IMR-90 (cell line): ENCODE measurements around the gene HMOX2. TPM values are rescaled to one million over a fixed set of nuclear protein-coding genes. Genes with fewer than 3 reads are reported as not detected.

ENCODE experiments used
- ATAC-seq: fragments of 200-7000 bp; cut with Tn5 transposase; 2 replicates; pipeline ENCODE4 v1.9.1; 2020; ENCODE audit warnings: low read depth, mild to moderate bottlenecking, moderate library complexity
- BruUV-seq: library from RNA; stranded (reverse); fragments of 400-500 nt; replicated peaks from 2 replicates; lab custom pipeline; 2021; lab: Mats Ljungman, UMichigan
- CTCF ChIA-PET: fragments of 300-600 bp; formaldehyde crosslinking; extraction: SDS; loops from one replicate; lab custom pipeline; 2021; ENCODE audit warnings: antibody characterized with exemption; lab: Yijun Ruan, JAX
- POLR2A ChIA-PET: fragments of 300-600 bp; sonication (Branson Sonifier 250); formaldehyde crosslinking; loops from one replicate; lab custom pipeline; 2022; ENCODE audit warnings: antibody characterized with exemption; ENCODE audit not compliant: unreplicated experiment; lab: Charles Lee
- DNase-seq: peaks from one replicate; pipeline ENCODE4 v3.0.0; 2013
- H2AFZ ChIP-seq: replicated peaks from 2 replicates; pipeline ENCODE3; 2013; ENCODE audit warnings: low read length, mild to moderate bottlenecking; ENCODE audit not compliant: poor library complexity
- H2AK5ac ChIP-seq: 2 replicates; pipeline ENCODE4 v1.6.1; 2013; ENCODE audit warnings: low read depth, low read length, inconsistent platforms
- H2AK9ac ChIP-seq: replicated peaks from 2 replicates; pipeline ENCODE3; 2013; ENCODE audit warnings: mild to moderate bottlenecking, low read depth, low read length, moderate library complexity; ENCODE audit not compliant: poor library complexity
- H2BK120ac ChIP-seq: 2 replicates; pipeline ENCODE4 v1.6.1; 2013; ENCODE audit warnings: low read depth, low read length, inconsistent platforms
- H2BK15ac ChIP-seq: 3 replicates; pipeline ENCODE4 v1.6.1; 2013; ENCODE audit warnings: low read depth, low read length, inconsistent platforms
- H2BK20ac ChIP-seq: 2 replicates; pipeline ENCODE4 v1.6.1; 2013; ENCODE audit warnings: low read depth, mild to moderate bottlenecking, inconsistent platforms, low read length, moderate library complexity
- H2BK5ac ChIP-seq: 2 replicates; pipeline ENCODE4 v1.6.1; 2013; ENCODE audit warnings: mild to moderate bottlenecking, low read depth, low read length, inconsistent platforms; ENCODE audit not compliant: poor library complexity, severe bottlenecking
- H3K14ac ChIP-seq: replicated peaks from 2 replicates; pipeline ENCODE4 v1.6.1; 2013; ENCODE audit warnings: low read depth, low read length, inconsistent platforms
- H3K18ac ChIP-seq: 2 replicates; pipeline ENCODE4 v1.6.1; 2013; ENCODE audit warnings: low read depth, low read length, control low read depth
- H3K23ac ChIP-seq: 2 replicates; pipeline ENCODE4 v1.6.1; 2013; ENCODE audit warnings: low read depth, low read length, inconsistent platforms
- H3K27ac ChIP-seq: 2 replicates; pipeline ENCODE4 v1.5.1; 2013; ENCODE audit warnings: mild to moderate bottlenecking, control low read depth, low read length; ENCODE audit not compliant: insufficient read depth
- H3K27me3 ChIP-seq: 2 replicates; pipeline ENCODE4 v1.6.1; 2013; ENCODE audit warnings: low read length; ENCODE audit not compliant: control insufficient read depth, insufficient read depth
- H3K36me3 ChIP-seq: 2 replicates; pipeline ENCODE4 v1.6.1; 2013; ENCODE audit warnings: low read length, mixed read lengths; ENCODE audit not compliant: control insufficient read depth, insufficient read depth
- H3K4ac ChIP-seq: 2 replicates; pipeline ENCODE4 v1.6.1; 2013; ENCODE audit warnings: low read depth, low read length, inconsistent platforms
- H3K4me1 ChIP-seq: 2 replicates; pipeline ENCODE4 v1.6.1; 2013; ENCODE audit warnings: low read length, mixed read lengths; ENCODE audit not compliant: control insufficient read depth, insufficient read depth
- H3K4me2 ChIP-seq: 2 replicates; pipeline ENCODE4 v1.6.1; 2013; ENCODE audit warnings: low read depth, mild to moderate bottlenecking, control low read depth, low read length, moderate library complexity
- H3K4me3 ChIP-seq: 2 replicates; pipeline ENCODE4 v1.5.1; 2013; ENCODE audit warnings: low read depth, mild to moderate bottlenecking, control low read depth, low read length, moderate library complexity; ENCODE audit not compliant: insufficient read depth
- H3K56ac ChIP-seq: 2 replicates; pipeline ENCODE4 v1.6.1; 2013; ENCODE audit warnings: low read length, inconsistent platforms; ENCODE audit not compliant: insufficient read depth; ENCODE audit errors: extremely low read depth
- H3K79me1 ChIP-seq, 2 experiments: 2 replicates each; pipeline ENCODE4 v1.6.1; 2013; ENCODE audit warnings: low read length in 2 of 2, inconsistent platforms in 1 of 2, low read depth in 1 of 2
- H3K9ac ChIP-seq: 2 replicates; pipeline ENCODE4 v1.6.1; 2013; ENCODE audit warnings: low read depth, low read length, control low read depth
- H3K9me1 ChIP-seq: 2 replicates; pipeline ENCODE4 v1.6.1; 2013; ENCODE audit warnings: low read length, inconsistent platforms; ENCODE audit not compliant: insufficient read depth
- H3K9me3 ChIP-seq: 2 replicates; pipeline ENCODE4 v1.6.1; 2013; ENCODE audit warnings: low read length; ENCODE audit not compliant: control insufficient read depth, insufficient read depth
- H4K20me1 ChIP-seq: 2 replicates; pipeline ENCODE4 v1.6.1; 2013; ENCODE audit warnings: low read length, inconsistent platforms; ENCODE audit not compliant: insufficient read depth
- H4K5ac ChIP-seq: 2 replicates; pipeline ENCODE4 v1.6.1; 2013; ENCODE audit warnings: mild to moderate bottlenecking, low read depth, low read length, control low read depth
- H4K8ac ChIP-seq, 2 experiments: 2 replicates each; pipeline ENCODE4 v1.6.1; 2013; ENCODE audit warnings: low read depth in 2 of 2, low read length in 2 of 2, control low read depth in 1 of 2, inconsistent platforms in 1 of 2
- H4K91ac ChIP-seq: 2 replicates; pipeline ENCODE4 v1.6.1; 2013; ENCODE audit warnings: low read depth, low read length, inconsistent platforms; ENCODE audit not compliant: insufficient read depth
- BHLHE40 ChIP-seq: fragments of 150-350 bp; IDR thresholded peaks from 2 replicates; pipeline ENCODE4 v1.6.1; 2016; ENCODE audit warnings: mild to moderate bottlenecking, low read depth, low read length
- CEBPB ChIP-seq: IDR thresholded peaks from 2 replicates; pipeline ENCODE4 v1.6.1; 2012; ENCODE audit warnings: low read depth, low read length, improper control_type of control experiment
- CHD1 ChIP-seq: IDR thresholded peaks from 2 replicates; pipeline ENCODE4 v1.6.1; 2012; ENCODE audit warnings: low read depth, low read length, improper control_type of control experiment
- CTCF ChIP-seq: conservative IDR thresholded peaks from 2 replicates; pipeline ENCODE4 v1.5.1; 2012; ENCODE audit warnings: mild to moderate bottlenecking, low read depth, low read length, improper control_type of control experiment
- ELK1 ChIP-seq: fragments of 150-350 bp; IDR thresholded peaks from 2 replicates; pipeline ENCODE4 v1.6.1; 2016; ENCODE audit warnings: low read depth, mild to moderate bottlenecking, low read length, moderate library complexity, borderline replicate concordance
- FOS ChIP-seq: fragments of 150-350 bp; IDR thresholded peaks from 2 replicates; pipeline ENCODE4 v1.6.1; 2016; ENCODE audit warnings: low read depth, low read length
- MAFK ChIP-seq: IDR thresholded peaks from 2 replicates; pipeline ENCODE4 v1.6.1; 2012; ENCODE audit warnings: low read depth, low read length, improper control_type of control experiment
- MAZ ChIP-seq: IDR thresholded peaks from 2 replicates; pipeline ENCODE4 v1.6.1; 2012; ENCODE audit warnings: low read depth, mild to moderate bottlenecking, low read length, improper control_type of control experiment, moderate library complexity, borderline replicate concordance
- MXI1 ChIP-seq: IDR thresholded peaks from 2 replicates; pipeline ENCODE4 v1.6.1; 2012; ENCODE audit warnings: low read depth, mild to moderate bottlenecking, low read length, moderate library complexity, borderline replicate concordance
- NFE2L2 ChIP-seq: fragments of 150-350 bp; IDR thresholded peaks from 2 replicates; pipeline ENCODE4 v1.6.1; 2016; ENCODE audit warnings: low read depth, mild to moderate bottlenecking, low read length
- POLR2A ChIP-seq: IDR thresholded peaks from 2 replicates; pipeline ENCODE4 v1.6.1; 2012; ENCODE audit warnings: mild to moderate bottlenecking, low read depth, low read length
- RAD21 ChIP-seq: IDR thresholded peaks from 2 replicates; pipeline ENCODE4 v1.6.1; 2012; ENCODE audit warnings: low read length, improper control_type of control experiment
- RCOR1 ChIP-seq: IDR thresholded peaks from 2 replicates; pipeline ENCODE4 v1.6.1; 2012; ENCODE audit warnings: mild to moderate bottlenecking, low read length, improper control_type of control experiment; ENCODE audit not compliant: insufficient replicate concordance
- RFX5 ChIP-seq: IDR thresholded peaks from 2 replicates; pipeline ENCODE4 v1.8.0; 2012; ENCODE audit warnings: low read depth, mild to moderate bottlenecking, low read length, moderate library complexity
- SMC3 ChIP-seq: fragments of 150-350 bp; IDR thresholded peaks from 2 replicates; pipeline ENCODE4 v1.6.1; 2016; ENCODE audit warnings: low read depth, mild to moderate bottlenecking, antibody characterized with exemption, low read length, moderate library complexity
- USF2 ChIP-seq: fragments of 150-350 bp; IDR thresholded peaks from 2 replicates; pipeline ENCODE4 v1.6.1; 2017; ENCODE audit warnings: mild to moderate bottlenecking, antibody characterized with exemption, low read length, low read depth
- WGBS, 2 experiments: methylation state at CpG; one replicate each; pipeline versions ENCODE4 v1.1.5 to v1.1.7; 2013; ENCODE audit warnings: missing lambda C conversion rate in 2 of 2; ENCODE audit not compliant: insufficient read length in 1 of 2; ENCODE audit errors: extremely low coverage in 2 of 2; 5-methylcytosine and 5-hydroxymethylcytosine counted together
- dilution Hi-C: fragments of 300-500 bp; cut with HindIII; formaldehyde crosslinking; loops from one replicate; pipeline ENCODE4 v1.14.3; 2018; ENCODE audit warnings: low sequenced_read_pairs; ENCODE audit not compliant: unreplicated experiment
- in situ Hi-C: fragments of 300-500 bp; cut with MboI; formaldehyde crosslinking; loops from 3 replicates; pipeline ENCODE4 v1.14.3; 2019; ENCODE audit warnings: low sequenced_read_pairs, inconsistent platforms, mixed read lengths
- intact Hi-C: fragments of 100-400 bp; cut with micrococcal nuclease; formaldehyde crosslinking; loops from 2 replicates; pipeline ENCODE4 v1.10.0; 2022
- polyA plus RNA-seq, 3 experiments: library from polyadenylated mRNA; depleted of rRNA; stranded (reverse); fragments of >200 nt; gene quantifications; 2 replicates each; pipeline ENCODE4 v1.2.3, GENCODE V29; 2012; ENCODE audit warnings: low replicate concordance in 1 of 3
- total RNA-seq: library from RNA; depleted of rRNA; stranded (reverse); fragments of >200 nt; gene quantifications from 2 replicates; pipeline ENCODE4 v1.2.3, GENCODE V29; 2012

The HMOX2 gene
- total and polyA plus RNA-seq, 2 of the 4 experiments (the other 2 are of a cell fraction), result 93.9 to 98.8 TPM

GRCh38 chr16:4539716-4540284, 63.6 kb downstream of the HMOX2 start:
- Histone ChIP-seq H2AK9ac (no peak overlapping the region), H3K23ac (no peak overlapping the region), H2AFZ (no peak overlapping the region), H3K36me3 (no peaks in the 10 kb centered on the region), H2BK5ac (no peak overlapping the region), H3K27me3 (peaks cover 8% of the 10 kb centered on the region), H2BK20ac (no peak overlapping the region), H2AK5ac (no peak overlapping the region), H3K27ac (no peak overlapping the region), H3K9ac (no peak overlapping the region), H4K5ac (no peak overlapping the region), H3K79me1 (peaks cover 4 to 17% of the 10 kb centered on the region in 2 experiments; a peak in 2 of 4 replicates), H4K8ac (no peak overlapping the region), H2BK120ac (no peak overlapping the region), H3K4me2 (no peak overlapping the region), H3K56ac (no peak overlapping the region), H4K91ac (no peak overlapping the region), H3K4ac (no peak overlapping the region), H3K18ac (no peak overlapping the region), H4K20me1 (no peaks in the 10 kb centered on the region), H3K14ac (no peak overlapping the region), H3K9me1 (no peaks in the 10 kb centered on the region; the same call in 1 of the 2 replicates), H2BK15ac (no peak overlapping the region), H3K4me1 (peaks cover 6% of the 10 kb centered on the region), H3K9me3 (peaks cover 8% of the 10 kb centered on the region), H3K4me3 (no peak overlapping the region)
- WGBS, 2 experiments, result 90% methylated on average over 2 of the region's 2 CpGs; no CpG with 5 or more reads in 1 of the 2 experiments
- ChIA-PET POLR2A (no interaction called here), CTCF (no interaction called here)
- in situ Hi-C loops (no loop called here), dilution Hi-C loops (no loop called here), intact Hi-C loops (loop anchor here (10.0 kb wide), 1 partner anchor 125 kb away; the partner anchor contains the start of gene CORO7)
- no peak for ATAC-seq
- no peak for DNase-seq
- no TSS peak for BruUV-seq
- TF ChIP-seq MAZ (no peak), USF2 (no peak), ELK1 (no peak), FOS (no peak), SMC3 (no peak), RFX5 (no peak), CEBPB (no peak), NFE2L2 (no peak), RCOR1 (no peak), CHD1 (no peak), RAD21 (no peak), BHLHE40 (no peak), CTCF (no peak), MXI1 (no peak), POLR2A (no peak), MAFK (no peak)
